B cell (primary cell): ENCODE data around the gene PLAAT1. TPM values are rescaled to one million over a fixed set of nuclear protein-coding genes. Genes with fewer than 3 reads are reported as not detected.

Experiments
- ATAC-seq: fragments of 200-7000 bp; cut with Tn5 transposase; one replicate; pipeline ENCODE4 v1.10.0; 2021; ENCODE audit warnings: low read depth, mild to moderate bottlenecking, moderate number of reproducible peaks, moderate library complexity
- CTCF ChIA-PET: fragments of 350-600 bp; sonication (Branson Sonifier 250); formaldehyde crosslinking; loops from one replicate; lab custom pipeline; 2021; ENCODE audit warnings: antibody characterized with exemption, inconsistent platforms; lab: Charles Lee
- POLR2A ChIA-PET: fragments of 350-600 bp; sonication (Branson Sonifier 250); formaldehyde crosslinking; loops from one replicate; lab custom pipeline; 2021; ENCODE audit warnings: antibody characterized with exemption; lab: Charles Lee
- DNase-seq: peaks from one replicate; pipeline ENCODE4 v3.0.0; 2013
- H2AFZ ChIP-seq: 2 replicates; pipeline ENCODE4 v1.6.1; 2012; ENCODE audit warnings: mild to moderate bottlenecking, low read depth, low read length; ENCODE audit not compliant: insufficient read depth, poor library complexity, severe bottlenecking
- H3K27ac ChIP-seq, 2 donors: 1 replicate in 1 of 2; 2 replicates in 1 of 2; pipeline ENCODE4 v1.5.1; 2012 to 2013; ENCODE audit warnings: low read length in 2 of 2, mild to moderate bottlenecking in 2 of 2, moderate library complexity in 1 of 2
- H3K27me3 ChIP-seq, 4 experiments: fragments of 200-600 bp in 1 of 4; sonication (generic) in 1 of 4; replicated peaks in 1 of 4; 1 replicate in 2 of 4; 2 replicates in 2 of 4; pipeline versions ENCODE4 v1.6.1 to v1.7.0; 2013 to 2016; ENCODE audit warnings: low read length in 3 of 4, mild to moderate bottlenecking in 2 of 4, mixed read lengths in 1 of 4, moderate library complexity in 1 of 4; ENCODE audit not compliant: insufficient read depth in 4 of 4, control insufficient read depth in 3 of 4; ENCODE audit errors: control extremely low read depth in 1 of 4
- H3K36me3 ChIP-seq, 2 experiments: replicated peaks in 1 of 2; 1 replicate in 1 of 2; 2 replicates in 1 of 2; pipeline versions ENCODE4 v1.6.1 to v1.7.1; 2013; ENCODE audit warnings: low read length in 1 of 2; ENCODE audit not compliant: insufficient read depth in 2 of 2, control insufficient read depth in 1 of 2; ENCODE audit errors: control extremely low read depth in 1 of 2, extremely low read depth in 1 of 2
- H3K4me1 ChIP-seq, 2 donors: fragments of 200-600 bp in 1 of 2; sonication (generic) in 1 of 2; 1 replicate in 1 of 2; 2 replicates in 1 of 2; pipeline versions ENCODE4 v1.5.1 to v1.6.1; 2013 to 2017; ENCODE audit warnings: low read length in 2 of 2; ENCODE audit not compliant: control insufficient read depth in 2 of 2, insufficient read depth in 2 of 2
- H3K4me2 ChIP-seq: replicated peaks from 2 replicates; pipeline ENCODE3; 2012; ENCODE audit warnings: mild to moderate bottlenecking, low read depth, low read length; ENCODE audit not compliant: poor library complexity, severe bottlenecking
- H3K4me3 ChIP-seq, 5 experiments: fragments of 200-600 bp in 1 of 5; sonication (generic) in 1 of 5; 1 replicate in 3 of 5; 2 replicates in 2 of 5; pipeline versions ENCODE4 v1.5.1 to v1.7.0; 2011 to 2016; ENCODE audit warnings: low read length in 4 of 5, mild to moderate bottlenecking in 4 of 5, low read depth in 2 of 5, control low read depth in 1 of 5, moderate library complexity in 1 of 5; ENCODE audit not compliant: insufficient read depth in 1 of 5; ENCODE audit errors: control extremely low read depth in 1 of 5, extremely low read depth in 1 of 5
- H3K79me2 ChIP-seq: fragments of 200-600 bp; sonication (generic); one replicate; pipeline ENCODE4 v1.6.0; 2016; ENCODE audit warnings: low read length; ENCODE audit not compliant: control insufficient read depth, insufficient read depth
- H3K9ac ChIP-seq: fragments of 200-600 bp; sonication (generic); 2 replicates; pipeline ENCODE4 v1.6.1; 2017; ENCODE audit warnings: mild to moderate bottlenecking, low read length, moderate library complexity
- H3K9me3 ChIP-seq, 3 donors: one replicate each; pipeline versions ENCODE4 v1.6.1 to v1.7.1; 2013; ENCODE audit warnings: low read length in 2 of 3; ENCODE audit not compliant: control insufficient read depth in 2 of 3, insufficient read depth in 1 of 3; ENCODE audit errors: control extremely low read depth in 1 of 3
- H4K20me1 ChIP-seq: 2 replicates; pipeline ENCODE4 v1.6.0; 2012; ENCODE audit warnings: mild to moderate bottlenecking, low read length; ENCODE audit not compliant: insufficient read depth, control insufficient read depth, poor library complexity, severe bottlenecking
- H3K27ac Mint-ChIP-seq: one replicate; pipeline ENCODE4 v1.8.0; 2021; ENCODE audit warnings: mixed read lengths
- H3K27me3 Mint-ChIP-seq: one replicate; pipeline ENCODE4 v1.8.0; 2021; ENCODE audit warnings: mixed read lengths
- H3K4me1 Mint-ChIP-seq: one replicate; pipeline ENCODE4 v1.8.0; 2021; ENCODE audit warnings: mixed read lengths
- H3K4me3 Mint-ChIP-seq: one replicate; pipeline ENCODE4 v1.8.0; 2021; ENCODE audit warnings: mixed read lengths
- H3K9me3 Mint-ChIP-seq: one replicate; pipeline ENCODE4 v1.8.0; 2022; ENCODE audit warnings: mixed read lengths; ENCODE audit not compliant: insufficient read depth
- CTCF ChIP-seq: fragments of 200-600 bp; IDR thresholded peaks from one replicate; pipeline ENCODE4 v1.8.0; 2022; ENCODE audit warnings: antibody characterized with exemption, mild to moderate bottlenecking
- EZH2 ChIP-seq: IDR thresholded peaks from 2 replicates; pipeline ENCODE4 v1.6.1; 2012; ENCODE audit warnings: borderline replicate concordance, low read depth, mild to moderate bottlenecking, moderate library complexity, low read length; ENCODE audit not compliant: insufficient read depth, poor library complexity, severe bottlenecking
- WGBS: methylation state at CpG from one replicate; pipeline ENCODE4 v1.1.5; 2013; ENCODE audit warnings: missing lambda C conversion rate; ENCODE audit not compliant: insufficient coverage; 5-methylcytosine and 5-hydroxymethylcytosine counted together
- intact Hi-C: fragments of 100-400 bp; cut with micrococcal nuclease; formaldehyde crosslinking; loops from one replicate; pipeline ENCODE4 v1.10.0; 2022
- polyA plus RNA-seq: library from polyadenylated mRNA; depleted of rRNA; stranded (reverse); fragments of >200 nt; gene quantifications from 2 replicates; pipeline ENCODE4 v1.2.3, GENCODE V29; 2012
- total RNA-seq, 2 donors: library from RNA; stranded (reverse); fragments of 120-200 nt in 1 of 2; gene quantifications; 1 replicate in 1 of 2; 2 replicates in 1 of 2; pipeline versions ENCODE4 v1.2.3 to v1.2.4, GENCODE V29; 2013 to 2022

The PLAAT1 gene
- total and polyA plus RNA-seq, 2 donors (not counting 1 experiment from before 2014, with no cell fraction given) = not detected

- H3K27ac ChIP-seq = no peak overlapping the region
- H3K36me3 ChIP-seq = no peaks in the 10 kb centered on the region
- no peak overlapping the region for H3K4me3 Mint-ChIP-seq
- peaks cover 17% of the 10 kb centered on the region for H3K27me3 Mint-ChIP-seq
- H3K9me3 Mint-ChIP-seq = no peaks in the 10 kb centered on the region
- H2AFZ ChIP-seq = no peak overlapping the region
- H3K4me1 ChIP-seq = no peaks in the 10 kb centered on the region
- no peak overlapping the region for H3K9ac ChIP-seq
- H4K20me1 ChIP-seq = no peaks in the 10 kb centered on the region
- no peaks in the 10 kb centered on the region for H3K79me2 ChIP-seq
- no peak overlapping the region for H3K4me3 ChIP-seq
- no peak overlapping the region for H3K27ac Mint-ChIP-seq
- DNase-seq = no peak
- no peaks in the 10 kb centered on the region for H3K9me3 ChIP-seq
- H3K27me3 ChIP-seq = peaks cover 0 to 3% (median 0%) of the 10 kb centered on the region in 4 experiments
- ChIA-PET POLR2A (no interaction called here), CTCF (no interaction called here)
- H3K4me1 Mint-ChIP-seq = no peaks in the 10 kb centered on the region
- ATAC-seq = no peak
- H3K4me2 ChIP-seq = no peak overlapping the region
- TF ChIP-seq CTCF = no peak
- no peak for TF ChIP-seq EZH2
- 82% methylated on average over 5 of the region's 6 CpGs for WGBS
- intact Hi-C loops = no loop called here
These were observed 12.8 kb upstream of the PLAAT1 start for GRCh38 chr3:193228206-193228605.

- no peak overlapping the region for H3K4me2 ChIP-seq
- no CpG with 5 or more reads among the region's 4 CpGs for WGBS
- Mint-ChIP-seq H3K4me1 (no peaks in the 10 kb centered on the region), H3K27ac (no peak overlapping the region), H3K27me3 (peaks cover 16% of the 10 kb centered on the region), H3K9me3 (no peaks in the 10 kb centered on the region), H3K4me3 (no peak overlapping the region)
- H3K4me3 ChIP-seq = no peak overlapping the region
- no peaks in the 10 kb centered on the region for H3K9me3 ChIP-seq
- intact Hi-C loops = no loop called here
- H3K27ac ChIP-seq = no peak overlapping the region
- POLR2A ChIA-PET = no interaction called here
- H3K27me3 ChIP-seq = peaks cover 0 to 3% (median 0%) of the 10 kb centered on the region in 4 experiments
- no peaks in the 10 kb centered on the region for H3K36me3 ChIP-seq
- ATAC-seq (no peak), DNase-seq (no peak)
- H3K9ac ChIP-seq = no peak overlapping the region
- H3K4me1 ChIP-seq = no peaks in the 10 kb centered on the region
- H3K79me2 ChIP-seq = no peaks in the 10 kb centered on the region
- CTCF ChIA-PET = no interaction called here
- H4K20me1 ChIP-seq = no peaks in the 10 kb centered on the region
- TF ChIP-seq EZH2 (no peak), CTCF (no peak)
- no peak overlapping the region for H2AFZ ChIP-seq
These were observed 11.1 kb upstream of the PLAAT1 start for GRCh38 chr3:193229851-193230420.
